ENCODE data around the gene SPR. TPM values are rescaled to one million over a fixed set of nuclear protein-coding genes. Genes with fewer than 3 reads are reported as not detected.
A peak's percentile ranks its signal among the peaks of the same experiment; 100 is the strongest.

The SPR gene
- total and polyA plus RNA-seq, 2 donors (not counting 3 experiments of a cell fraction or from before 2014, with no cell fraction given) = 22.0 to 27.6 TPM

- FAIRE-seq = no peak
- TF ChIP-seq POLR2A (IDR thresholded peaks at IDR 0.05; ENCODE audit: low read depth, low read length) (no peak), FOS (IDR thresholded peaks at IDR 0.05; ENCODE audit: borderline replicate concordance, insufficient read depth, low read length) (no peak), MYC (IDR thresholded peaks at IDR 0.05; ENCODE audit: low read depth, low read length) (no peak), MAX (IDR thresholded peaks at IDR 0.05; ENCODE audit: insufficient read depth, insufficient read length) (no peak), POLR2AphosphoS5 (IDR thresholded peaks at IDR 0.05; ENCODE audit: insufficient read depth, low read depth, low read length) (no peak), JUN (IDR thresholded peaks at IDR 0.05; ENCODE audit: borderline replicate concordance, insufficient read depth, insufficient read length, low read depth) (no peak), GATA2 (IDR thresholded peaks at IDR 0.05; ENCODE audit: insufficient read depth, insufficient read length, low read depth, low read length) (no peak), EZH2 (IDR thresholded peaks at IDR 0.05; ENCODE audit: borderline replicate concordance, low read depth, low read length, severe bottlenecking) (no peak)
- TF ChIP-seq, protein P1, sequence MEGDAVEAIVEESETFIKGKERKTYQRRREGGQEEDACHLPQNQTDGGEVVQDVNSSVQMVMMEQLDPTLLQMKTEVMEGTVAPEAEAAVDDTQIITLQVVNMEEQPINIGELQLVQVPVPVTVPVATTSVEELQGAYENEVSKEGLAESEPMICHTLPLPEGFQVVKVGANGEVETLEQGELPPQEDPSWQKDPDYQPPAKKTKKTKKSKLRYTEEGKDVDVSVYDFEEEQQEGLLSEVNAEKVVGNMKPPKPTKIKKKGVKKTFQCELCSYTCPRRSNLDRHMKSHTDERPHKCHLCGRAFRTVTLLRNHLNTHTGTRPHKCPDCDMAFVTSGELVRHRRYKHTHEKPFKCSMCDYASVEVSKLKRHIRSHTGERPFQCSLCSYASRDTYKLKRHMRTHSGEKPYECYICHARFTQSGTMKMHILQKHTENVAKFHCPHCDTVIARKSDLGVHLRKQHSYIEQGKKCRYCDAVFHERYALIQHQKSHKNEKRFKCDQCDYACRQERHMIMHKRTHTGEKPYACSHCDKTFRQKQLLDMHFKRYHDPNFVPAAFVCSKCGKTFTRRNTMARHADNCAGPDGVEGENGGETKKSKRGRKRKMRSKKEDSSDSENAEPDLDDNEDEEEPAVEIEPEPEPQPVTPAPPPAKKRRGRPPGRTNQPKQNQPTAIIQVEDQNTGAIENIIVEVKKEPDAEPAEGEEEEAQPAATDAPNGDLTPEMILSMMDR (IDR thresholded peaks at IDR 0.05; ENCODE audit: extremely low read depth in 1 of 2, insufficient read depth in 1 of 2, low read depth in 1 of 2, low read length in 2 of 2) = no peak
Measured at GRCh38 chr2:72917138-72917876, 30.1 kb downstream of the SPR start, which contains the start of gene EMX1. Gene EMX1, plus strand, starts transcription at chr2:72917519. Its CDS starts 334 bp downstream, at chr2:72917853.

More at GRCh38 chr2:72917138-72917876, 30.1 kb downstream of the SPR start, which contains the start of gene EMX1:
- H3K9ac ChIP-seq (replicated peaks; ENCODE audit: extremely low read depth, insufficient read depth, low read length) = no peak within 1 kb of the TSS
- peak within 1 kb of the TSS; percentile 23 for H3K4me2 ChIP-seq (ENCODE audit: insufficient read depth, low read length)
- no peaks in the 10 kb centered on the region for H3K36me3 ChIP-seq (ENCODE audit: control insufficient read depth in 2 of 2, extremely low read depth in 1 of 2, insufficient read depth in 2 of 2, low read length in 2 of 2)
- H3K9me3 ChIP-seq (replicated peaks; ENCODE audit: control insufficient read depth, insufficient read depth, low read length) = no peaks in the 10 kb centered on the region
- peaks cover 11% of the 10 kb centered on the region for H3K4me1 ChIP-seq (ENCODE audit: control insufficient read depth, extremely low read depth, insufficient read depth, low read length)
- no peaks in the 10 kb centered on the region for H3K9me1 ChIP-seq (replicated peaks; ENCODE audit: control insufficient read depth, extremely low read depth, insufficient read depth, low read length)
- no peak within 1 kb of the TSS for H3K4me3 ChIP-seq (replicated peaks in 1 of 3; ENCODE audit: insufficient read depth in 1 of 3, low read depth in 1 of 3, low read length in 3 of 3)
- ChIA-PET POLR2A (no interaction called here), CTCF (interaction anchor here (1.0 to 2.1 kb wide), 6 partner anchors 9 to 295 kb away, joined by 3 to 8 read pairs (median 4); partner anchors contain the start of gene SPR)
- H3K27me3 ChIP-seq (ENCODE audit: control insufficient read depth in 2 of 2, insufficient read depth in 2 of 2, low read length in 2 of 2) = peaks cover 81 to 98% of the 10 kb centered on the region in 2 experiments
- no peaks in the 10 kb centered on the region for H3K79me2 ChIP-seq (ENCODE audit: control insufficient read depth, insufficient read depth, low read length)
- intact Hi-C loops (cut with micrococcal nuclease) (no loop called here), dilution Hi-C loops (cut with MboI; ENCODE audit: extremely low pct_ligation_motif_present, low sequenced_read_pairs) (no loop called here)
- no peak within 1 kb of the TSS for H2AFZ ChIP-seq (ENCODE audit: low read depth, low read length)
- no peak within 1 kb of the TSS for H3K27ac ChIP-seq (ENCODE audit: insufficient read depth, low read depth, low read length)
- no TSS peak for BruUV-seq (replicated peaks)
- DNase-seq (ENCODE audit: low read depth, low spot score) = no peak
- H4K20me1 ChIP-seq (replicated peaks; ENCODE audit: control insufficient read depth, extremely low read depth, insufficient read depth, low read length) = no peaks in the 10 kb centered on the region
